Neural crest cell (in vitro differentiated cells): Measurements from ENCODE around the gene CDKN2AIPNL. TPM values are rescaled to one million over a fixed set of nuclear protein-coding genes. Genes with fewer than 3 reads are reported as not detected.

Experiments
- DNase-seq: peaks from one replicate; pipeline ENCODE4 v3.0.0; 2021; ENCODE audit warnings: low read depth, mixed read lengths, low spot score
- H3K27ac Mint-ChIP-seq: one replicate; pipeline ENCODE4 v1.8.0; 2021; ENCODE audit warnings: mild to moderate bottlenecking, mixed read lengths; ENCODE audit not compliant: unreplicated experiment
- H3K27me3 Mint-ChIP-seq: 2 replicates; pipeline ENCODE4 v1.8.0; 2021; ENCODE audit warnings: low read depth, mild to moderate bottlenecking, mixed read lengths
- H3K36me3 Mint-ChIP-seq: 2 replicates; pipeline ENCODE4 v1.8.0; 2021; ENCODE audit warnings: low read depth, mild to moderate bottlenecking, mixed read lengths
- H3K4me1 Mint-ChIP-seq: 2 replicates; pipeline ENCODE4 v1.8.0; 2021; ENCODE audit warnings: mixed read lengths
- H3K4me3 Mint-ChIP-seq: one replicate; pipeline ENCODE4 v1.8.0; 2021; ENCODE audit warnings: mild to moderate bottlenecking, mixed read lengths
- H3K9me3 Mint-ChIP-seq: 2 replicates; pipeline ENCODE4 v1.8.0; 2021; ENCODE audit warnings: mixed read lengths
- CTCF ChIP-seq: fragments of 200-600 bp; sonication (generic); conservative IDR thresholded peaks from 2 replicates; pipeline ENCODE4 v1.5.0; 2021; ENCODE audit warnings: antibody characterized with exemption, mild to moderate bottlenecking
- total RNA-seq: library from RNA; stranded (reverse); gene quantifications from 2 replicates; pipeline ENCODE4 v1.2.1, GENCODE V29; 2021

CDKN2AIPNL gene
- total RNA-seq, 1 donor from 2014 or later = 47.0 TPM

- Mint-ChIP-seq H3K4me3 (no peak overlapping the region), H3K36me3 (peaks cover 13% of the 10 kb centered on the region), H3K27me3 (no peaks in the 10 kb centered on the region), H3K27ac (no peak overlapping the region), H3K9me3 (no peaks in the 10 kb centered on the region), H3K4me1 (no peaks in the 10 kb centered on the region)
- TF ChIP-seq CTCF = no peak
- DNase-seq = no peak
Measured at GRCh38 chr5:134397196-134397595, 14.5 kb downstream of the CDKN2AIPNL start.

GRCh38 chr5:134396274-134396673 lies 15.4 kb downstream of the CDKN2AIPNL start:
- Mint-ChIP-seq H3K9me3 (no peaks in the 10 kb centered on the region), H3K36me3 (peaks cover 9% of the 10 kb centered on the region), H3K4me3 (no peak overlapping the region), H3K27me3 (no peaks in the 10 kb centered on the region), H3K4me1 (no peaks in the 10 kb centered on the region), H3K27ac (no peak overlapping the region)
- TF ChIP-seq CTCF = no peak
- no peak for DNase-seq

GRCh38 chr5:134394932-134395331 lies 16.7 kb downstream of the CDKN2AIPNL start:
- TF ChIP-seq CTCF = no peak
- H3K27ac Mint-ChIP-seq = no peak overlapping the region
- H3K27me3 Mint-ChIP-seq = no peaks in the 10 kb centered on the region
- no peak for DNase-seq
- no peak overlapping the region for H3K4me3 Mint-ChIP-seq
- no peaks in the 10 kb centered on the region for H3K9me3 Mint-ChIP-seq
- no peaks in the 10 kb centered on the region for H3K4me1 Mint-ChIP-seq
- peaks cover 9% of the 10 kb centered on the region for H3K36me3 Mint-ChIP-seq

GRCh38 chr5:134392301-134392700 lies 19.4 kb downstream of the CDKN2AIPNL start:
- no peak for TF ChIP-seq CTCF
- DNase-seq = no peak
- H3K27me3 Mint-ChIP-seq = no peaks in the 10 kb centered on the region
- no peak overlapping the region for H3K27ac Mint-ChIP-seq
- no peaks in the 10 kb centered on the region for H3K4me1 Mint-ChIP-seq
- peaks cover 19% of the 10 kb centered on the region for H3K36me3 Mint-ChIP-seq
- H3K9me3 Mint-ChIP-seq = no peaks in the 10 kb centered on the region
- no peak overlapping the region for H3K4me3 Mint-ChIP-seq

- no peak overlapping the region for H3K27ac Mint-ChIP-seq
- TF ChIP-seq CTCF = no peak
- peaks cover 18% of the 10 kb centered on the region for H3K36me3 Mint-ChIP-seq
- H3K9me3 Mint-ChIP-seq = no peaks in the 10 kb centered on the region
- H3K4me1 Mint-ChIP-seq = no peaks in the 10 kb centered on the region
- H3K27me3 Mint-ChIP-seq = no peaks in the 10 kb centered on the region
- no peak for DNase-seq
- no peak overlapping the region for H3K4me3 Mint-ChIP-seq
Measured at GRCh38 chr5:134387443-134387842, 24.2 kb downstream of the CDKN2AIPNL start.
